GM19463 (cell line): ENCODE data around the gene ELP2.

ENCODE experiments used
- ATAC-seq: cut with Tn5 transposase; IDR thresholded peaks from one replicate; pipeline ENCODE4 v1.9.1; 2021; ENCODE audit warnings: mild to moderate bottlenecking, moderate library complexity; ENCODE audit not compliant: unreplicated experiment

ELP2 gene

DNA sequence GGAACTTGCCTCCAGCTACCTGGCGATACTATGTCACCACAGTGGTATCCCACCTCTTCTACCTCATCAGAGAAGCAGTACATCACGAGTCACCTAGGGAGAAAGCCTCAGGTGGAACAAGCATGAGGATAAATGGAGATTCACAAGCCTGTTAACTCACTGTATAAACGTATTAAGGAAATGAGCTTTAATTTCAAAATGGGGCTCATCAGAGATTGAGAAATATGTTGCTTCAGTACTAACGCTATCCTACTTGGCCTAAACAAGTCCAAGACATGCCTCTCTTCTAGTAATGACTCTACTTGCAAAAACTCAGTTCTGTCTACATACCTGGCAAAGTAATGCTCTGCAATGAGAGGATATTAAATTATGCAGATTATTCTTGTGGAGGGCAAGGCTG is 4.9 kb upstream of the ELP2 start:
- ATAC-seq = no peak

DNA sequence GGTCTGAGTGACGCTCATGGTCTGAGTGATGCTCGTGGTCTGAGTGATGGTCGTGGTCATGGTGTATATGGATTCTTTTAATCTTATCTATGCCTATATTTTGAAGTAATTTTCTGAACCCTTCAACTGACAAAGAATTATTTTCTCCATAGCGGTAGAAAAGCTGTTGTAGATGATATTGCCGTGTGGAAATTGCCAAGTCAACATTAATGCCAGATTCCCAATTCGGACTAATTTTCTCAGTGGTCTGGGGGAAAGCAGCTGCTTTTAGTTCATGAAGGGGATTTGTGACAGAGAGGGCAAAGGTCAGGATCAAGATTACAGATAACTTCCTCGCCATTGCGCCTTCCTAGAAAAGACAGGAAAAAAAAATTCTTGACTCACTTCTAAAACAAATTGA is 3.0 kb upstream of the ELP2 start:
- ATAC-seq = no peak

DNA sequence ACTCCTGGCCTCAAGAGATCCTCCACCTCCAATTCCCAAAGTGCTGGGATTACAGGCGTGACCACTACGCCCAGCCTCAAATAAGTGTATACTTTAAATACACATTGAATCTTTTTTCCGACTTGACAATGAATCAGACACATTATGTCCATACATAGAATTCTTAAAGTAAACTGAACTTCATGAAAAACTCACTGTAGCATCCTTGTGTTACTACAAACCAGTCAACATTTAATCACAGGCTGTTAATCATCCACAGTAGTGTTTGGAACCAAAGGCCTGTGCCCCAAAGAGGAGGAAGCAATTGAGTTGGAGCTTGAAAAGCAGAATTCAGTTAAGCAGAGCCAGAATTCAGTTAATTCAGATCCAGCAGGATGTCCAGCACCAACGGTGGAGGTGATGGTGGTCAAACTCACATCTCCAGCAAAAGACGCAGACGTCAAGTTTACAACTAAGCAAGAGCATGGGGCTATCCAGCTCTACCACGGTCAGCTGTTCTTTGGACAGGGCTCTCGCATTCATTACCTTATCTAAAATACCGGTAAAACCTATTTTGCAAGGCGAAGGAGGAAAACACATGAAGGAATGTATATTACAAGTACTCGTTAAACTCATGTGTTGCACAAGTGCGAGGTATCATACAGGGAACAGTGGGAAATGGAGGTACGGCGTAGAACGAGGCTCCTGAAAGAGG is 1.7 kb upstream of the ELP2 start:
- no peak for ATAC-seq

DNA sequence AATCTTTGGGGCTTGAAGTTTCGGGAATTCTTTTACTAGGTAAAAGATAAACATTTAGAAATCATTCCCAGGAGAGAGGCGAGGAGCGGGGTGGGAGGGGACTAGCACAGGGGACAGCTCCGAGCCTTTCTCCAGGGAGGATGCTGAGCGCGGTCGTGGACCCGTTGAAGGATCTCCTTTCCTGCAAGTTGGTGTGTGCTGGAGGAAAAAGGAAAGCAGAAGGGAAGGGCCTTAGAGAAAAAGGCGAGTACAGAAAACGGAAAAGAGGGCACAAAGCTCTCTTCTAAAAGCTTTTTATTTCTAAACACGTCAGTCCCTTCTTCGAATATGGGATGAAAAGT is 1.2 kb upstream of the ELP2 start:
- no peak for ATAC-seq

DNA sequence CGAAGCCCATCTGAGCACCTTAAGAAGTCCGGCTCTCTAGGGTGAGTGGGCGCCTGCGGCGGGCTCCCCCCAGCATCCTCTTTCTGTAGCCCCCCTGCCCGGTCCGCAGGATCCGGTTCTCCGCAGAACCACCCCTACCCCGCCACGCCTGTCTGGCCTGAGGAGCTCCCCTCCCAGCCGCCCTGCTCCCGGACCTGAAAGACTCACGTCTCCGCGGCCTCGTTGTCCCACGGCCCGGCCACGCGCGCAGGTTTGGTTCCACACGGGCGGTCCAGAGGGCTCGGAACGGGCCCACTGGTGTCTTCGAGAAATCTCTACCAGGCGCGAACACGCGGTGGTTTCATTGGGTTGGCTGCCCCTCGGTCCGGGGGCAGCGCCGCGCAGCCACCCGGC is 796 bp upstream of the ELP2 start:
- ATAC-seq = peak; percentile 15

DNA sequence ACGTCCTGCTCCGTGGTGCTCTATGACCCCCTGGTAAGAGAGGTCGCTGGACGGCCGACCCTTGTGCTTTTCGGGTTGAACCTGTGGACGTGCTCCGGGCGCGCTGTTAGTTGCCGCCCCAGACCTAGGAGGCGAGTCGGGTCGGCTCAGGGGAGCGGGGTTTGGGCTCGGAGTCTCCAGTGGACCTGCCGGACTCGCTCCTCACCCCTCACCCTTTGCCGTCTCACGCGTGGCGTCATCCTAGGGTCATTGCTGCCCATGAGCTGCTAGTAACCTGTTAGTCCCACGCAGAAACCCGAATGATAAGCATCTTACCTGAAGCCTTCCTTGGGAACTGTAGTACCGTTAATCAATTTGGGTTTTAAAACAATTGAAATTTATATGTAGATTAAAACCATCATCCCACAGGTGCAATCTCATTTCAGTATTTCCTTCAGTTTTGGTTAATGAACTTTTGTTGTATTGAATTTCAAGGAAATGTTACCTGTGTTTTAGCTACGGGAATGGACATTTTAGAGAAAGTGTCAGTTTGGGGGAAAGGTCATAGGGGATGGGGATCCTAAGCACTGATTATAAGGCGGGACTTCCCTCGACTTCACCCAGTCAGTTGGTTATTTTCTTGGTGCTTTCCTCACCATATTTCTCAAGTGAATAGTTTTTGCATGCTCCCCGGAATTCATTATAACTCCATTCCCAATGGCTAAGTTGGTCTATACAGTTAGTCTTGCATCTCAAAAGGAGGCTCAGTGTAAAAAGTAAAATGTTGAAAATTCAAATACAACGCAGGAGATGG is 536 bp downstream of the ELP2 start:
- peak; percentile 13 for ATAC-seq

DNA sequence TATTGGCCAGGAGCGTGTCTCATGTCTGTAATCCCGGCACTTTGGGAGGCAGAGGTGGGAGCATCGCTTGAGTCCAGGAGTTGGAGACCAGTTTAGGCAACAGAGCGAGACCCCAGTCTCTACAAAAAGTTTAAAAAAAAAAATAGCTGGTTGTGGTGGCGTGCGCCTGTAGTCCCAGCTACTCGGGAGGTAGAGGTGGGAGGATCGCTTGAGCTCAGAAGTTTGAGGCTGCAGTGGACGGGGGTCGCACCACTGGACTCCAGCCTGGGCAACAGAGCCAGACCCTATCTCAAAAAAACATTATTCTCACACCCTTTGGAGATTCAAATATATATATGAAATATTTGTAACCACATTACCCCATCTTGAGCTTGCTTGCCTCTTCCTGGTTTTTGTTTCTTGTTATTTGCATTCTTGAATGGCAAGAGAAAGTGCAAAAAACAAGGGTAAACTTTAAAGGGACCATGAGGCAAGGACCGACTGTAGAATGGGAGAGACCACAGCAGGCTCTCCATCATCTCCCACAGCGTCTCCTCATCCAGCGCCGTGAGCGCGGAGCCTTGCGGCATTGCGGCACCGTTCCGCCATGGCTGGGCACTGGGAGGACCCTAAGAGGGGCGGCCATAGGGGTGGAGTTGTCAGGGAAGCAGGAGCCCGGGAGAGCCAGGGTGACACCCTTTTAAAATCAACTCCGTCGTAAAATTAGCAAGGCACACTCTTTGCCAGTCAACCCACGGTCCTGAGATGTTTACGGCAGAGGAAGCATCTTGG is 1.4 kb downstream of the ELP2 start:
- ATAC-seq = no peak

DNA sequence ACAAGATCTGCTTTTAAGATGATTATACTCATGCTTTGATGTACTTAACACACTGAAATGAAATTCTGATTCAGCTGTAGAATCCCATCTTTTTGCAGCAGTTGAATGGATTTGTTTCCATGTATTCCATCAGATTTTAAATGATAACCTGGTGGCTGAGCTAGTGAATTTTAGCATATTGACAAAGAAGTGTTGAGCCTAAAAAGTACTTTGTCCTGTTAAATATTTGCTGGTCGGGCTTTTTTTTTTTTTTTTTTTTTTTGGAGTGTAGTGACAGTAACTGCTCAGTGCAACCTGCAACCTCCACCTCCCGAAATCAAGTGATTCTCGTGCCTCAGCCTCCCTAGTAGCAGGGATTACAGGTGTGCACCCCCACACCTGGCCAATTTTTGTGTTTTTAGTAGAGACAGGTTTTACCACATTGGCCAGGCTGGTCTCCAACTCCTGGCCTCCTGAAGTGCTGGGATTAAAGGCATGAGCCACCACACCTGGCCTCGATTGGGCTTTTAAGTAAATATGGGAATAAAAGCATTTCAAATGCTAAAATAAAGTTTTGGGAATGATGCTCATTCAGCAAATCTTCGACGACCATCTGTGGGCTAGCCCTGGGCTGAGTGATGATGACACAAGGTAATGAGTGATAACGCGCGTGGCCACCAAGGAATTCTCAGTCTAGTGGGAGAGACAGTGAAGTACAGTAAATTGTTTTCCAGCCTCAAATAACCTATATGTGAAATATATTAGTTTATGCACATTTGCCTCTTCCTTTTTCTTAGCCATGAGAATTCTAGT is 2.2 kb downstream of the ELP2 start:
- ATAC-seq = no peak

DNA sequence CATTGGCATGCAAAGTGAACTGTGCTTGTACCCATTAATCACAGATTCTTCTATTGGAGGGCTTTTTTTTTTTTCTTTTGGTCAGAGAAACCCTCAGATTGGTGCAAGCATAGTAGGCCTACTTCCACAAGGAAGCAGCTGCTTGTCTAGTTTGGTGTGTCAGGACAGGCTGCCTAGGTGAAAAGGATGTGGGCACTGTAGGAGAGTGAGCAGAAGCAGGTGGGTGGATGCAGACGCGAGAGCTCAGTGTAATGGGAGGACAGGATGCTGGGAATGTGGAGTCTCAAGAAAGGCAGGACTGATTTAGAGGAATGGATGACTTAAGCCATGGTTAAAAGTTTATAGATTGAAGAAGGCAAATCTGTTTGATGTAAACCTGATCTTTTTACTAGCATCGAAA is 3.1 kb downstream of the ELP2 start:
- no peak for ATAC-seq

DNA sequence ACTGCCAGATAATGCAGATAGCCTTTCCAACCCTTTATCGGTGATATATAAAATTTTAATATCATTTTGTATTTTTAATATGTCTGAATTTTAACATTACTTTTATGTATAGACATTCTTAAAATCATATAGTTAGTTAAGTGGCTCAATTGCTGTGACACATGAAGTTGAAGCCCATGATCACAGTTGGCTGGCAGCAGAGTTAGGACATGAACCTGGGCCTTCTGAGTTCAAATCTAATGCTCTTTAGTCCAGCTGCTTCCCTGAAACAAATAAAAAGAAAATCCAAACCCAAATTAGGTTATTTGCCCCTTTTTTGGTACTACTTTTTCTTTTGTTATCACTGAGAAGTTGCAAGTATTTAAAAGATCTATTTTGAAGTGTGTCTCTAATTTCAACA is 5.6 kb downstream of the ELP2 start:
- ATAC-seq = no peak

DNA sequence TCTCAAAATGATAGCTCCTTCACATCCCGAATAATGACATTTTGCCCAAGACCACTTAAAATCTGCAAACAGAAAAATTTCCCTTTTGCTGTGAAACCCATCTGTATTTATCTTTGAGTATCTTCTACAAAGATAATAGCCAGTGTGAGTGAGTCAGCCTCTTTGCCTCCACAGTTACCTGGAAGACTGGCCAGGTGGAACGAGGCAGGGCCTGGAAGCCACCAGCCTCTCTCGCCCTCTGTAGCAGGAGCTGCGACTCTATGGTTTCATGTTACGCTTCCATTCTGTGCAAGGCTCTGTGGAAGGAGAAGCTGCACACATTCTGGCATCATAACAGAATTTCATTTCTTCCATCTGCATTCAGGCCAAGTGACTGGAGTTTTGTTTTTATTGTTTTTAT is 9.5 kb downstream of the ELP2 start:
- ATAC-seq = no peak

DNA sequence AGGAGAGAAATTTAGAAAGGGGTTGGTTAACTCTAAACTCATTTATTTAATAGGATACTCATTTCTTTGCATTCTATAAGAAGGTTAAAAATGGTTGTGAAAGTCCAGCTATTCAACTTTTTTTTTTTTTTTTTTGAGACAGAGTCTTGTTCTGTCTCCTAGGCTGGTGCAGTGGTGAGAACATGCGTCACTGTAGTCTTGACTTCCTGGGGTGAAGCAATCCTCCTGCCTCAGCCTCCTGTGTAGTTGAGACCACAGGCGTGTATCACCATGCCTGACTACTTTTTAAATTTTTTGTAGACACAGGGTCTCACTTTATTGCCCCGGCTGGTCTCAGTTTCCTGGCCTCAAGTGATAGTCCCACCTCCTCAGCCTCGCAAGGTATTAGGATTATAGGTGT is 11.9 kb downstream of the ELP2 start:
- no peak for ATAC-seq

DNA sequence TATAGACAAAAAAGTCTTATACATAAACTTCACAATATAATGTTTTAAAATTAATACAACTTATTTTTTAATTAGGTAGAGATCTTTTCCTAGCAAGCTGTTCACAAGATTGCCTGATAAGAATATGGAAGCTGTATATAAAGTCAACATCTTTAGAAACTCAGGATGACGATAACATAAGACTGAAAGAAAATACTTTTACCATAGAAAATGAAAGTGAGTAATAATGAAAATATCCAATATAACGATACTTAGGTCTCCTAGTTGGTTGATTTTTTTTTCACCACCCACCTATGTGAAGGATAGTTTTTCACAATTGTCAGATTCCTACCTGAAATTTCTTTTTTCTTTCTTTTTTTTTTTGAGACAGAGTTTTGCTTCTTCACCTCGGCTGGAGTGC is 13.1 kb downstream of the ELP2 start:
- ATAC-seq = no peak

DNA sequence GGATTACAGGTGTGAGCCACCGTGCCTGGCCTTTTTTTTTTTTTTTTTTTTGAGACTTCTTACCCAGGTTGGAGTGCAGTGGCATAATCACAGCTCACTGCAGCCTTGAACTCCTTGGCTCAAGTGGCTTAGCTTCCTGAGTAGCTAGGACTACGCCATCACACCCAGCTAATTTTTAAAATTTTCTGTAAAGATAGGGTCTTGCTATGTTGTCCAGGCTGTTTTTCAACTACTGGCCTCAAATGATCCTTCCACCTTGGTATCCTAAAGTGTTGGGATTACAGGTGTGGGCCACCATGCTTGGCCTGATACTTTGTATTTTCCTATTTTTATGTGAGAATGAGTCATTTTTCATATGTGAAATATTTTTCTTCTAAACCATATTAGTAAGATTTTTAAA is 13.7 kb downstream of the ELP2 start:
- no peak for ATAC-seq

DNA sequence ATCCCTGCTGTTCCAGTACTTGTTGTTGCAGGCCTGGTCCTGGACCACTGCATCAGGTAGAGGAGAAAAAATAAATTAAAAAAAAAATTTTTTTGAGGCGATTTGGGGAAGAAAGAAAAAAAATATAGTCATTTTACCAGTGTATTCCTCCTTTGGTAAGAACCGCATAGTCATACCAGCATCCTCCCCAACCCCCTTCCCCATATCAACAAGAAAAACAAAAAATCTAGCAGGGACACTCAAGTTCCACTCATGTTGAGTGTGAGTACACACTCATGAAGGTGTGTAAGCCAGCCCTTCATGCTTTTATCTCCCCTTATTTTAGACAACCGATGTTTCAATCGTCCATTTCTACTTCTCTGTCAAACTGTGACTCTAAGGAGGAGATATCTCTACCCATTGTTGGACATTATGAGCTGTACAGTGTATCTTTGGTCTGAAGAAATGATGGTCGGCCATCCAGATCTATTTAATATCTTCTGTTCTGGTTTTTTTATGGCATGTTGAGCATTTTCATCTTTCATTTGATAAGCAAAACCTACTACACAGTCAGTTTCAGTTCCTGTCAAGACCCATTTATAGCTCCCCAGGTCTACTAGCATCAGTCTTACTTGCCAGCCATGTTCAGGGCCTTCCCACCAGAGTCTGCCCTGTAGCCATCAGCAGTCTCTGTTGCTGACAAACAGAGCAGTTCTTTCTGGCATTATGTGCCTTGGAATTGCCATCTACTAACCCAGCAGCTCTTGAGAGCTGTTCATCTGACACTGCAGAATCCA is 20.0 kb downstream of the ELP2 start:
- ATAC-seq = peak; percentile 94

DNA sequence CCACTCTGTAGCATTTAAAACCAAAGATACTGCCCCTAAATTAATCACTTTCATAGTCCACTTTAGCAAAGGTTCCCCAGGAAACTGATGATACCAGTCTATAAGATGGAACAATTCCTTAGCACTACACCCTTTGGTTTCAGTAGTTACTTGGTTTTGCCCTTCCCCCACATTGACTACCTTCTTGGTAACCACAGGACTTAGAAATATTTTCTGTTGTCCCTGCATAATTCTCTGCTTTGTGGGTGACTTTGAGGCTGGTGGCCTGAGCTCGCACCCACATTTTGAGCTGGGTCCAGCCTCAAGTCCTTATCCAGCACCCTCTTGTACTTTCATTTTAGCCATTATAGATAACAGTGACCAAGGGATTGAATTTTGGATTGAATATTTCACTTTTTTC is 23.1 kb downstream of the ELP2 start:
- ATAC-seq = no peak

DNA sequence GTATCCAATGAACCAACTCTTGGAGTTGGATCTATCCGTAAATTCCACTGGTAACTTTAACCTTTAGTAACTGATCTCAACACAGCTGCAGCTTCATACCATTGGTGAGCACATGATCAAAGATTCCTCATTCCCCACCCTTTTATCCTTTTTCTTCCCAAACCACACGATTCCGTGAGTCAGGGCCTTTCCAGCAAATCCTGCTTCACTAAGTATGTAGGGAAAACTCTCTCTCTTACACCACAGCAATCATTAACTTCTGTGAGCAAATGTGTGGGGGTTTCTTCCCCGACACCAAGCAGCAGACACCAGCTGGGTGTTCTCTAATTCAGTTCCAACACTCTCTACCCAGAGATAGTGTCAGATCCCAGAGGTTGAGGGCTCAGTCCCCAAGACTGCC is 23.5 kb downstream of the ELP2 start:
- no peak for ATAC-seq

DNA sequence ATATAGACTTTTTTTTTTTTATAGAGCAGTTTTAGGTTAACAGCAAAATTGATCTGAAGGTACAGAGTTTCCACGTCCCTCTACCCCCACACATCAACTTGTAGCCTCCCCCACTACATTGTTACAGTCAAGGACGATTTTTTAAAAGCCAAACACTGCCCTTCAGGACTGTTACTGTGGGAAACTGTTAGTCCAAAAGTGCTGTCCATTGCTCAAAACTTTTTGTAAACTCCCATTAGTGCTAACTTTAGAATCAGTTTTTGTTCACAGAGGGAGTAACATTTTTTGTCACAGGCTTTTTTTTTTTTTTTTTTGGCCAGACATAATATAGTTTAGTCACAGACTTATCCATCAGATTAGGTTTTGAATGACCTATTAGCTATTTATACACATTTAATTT is 24.1 kb downstream of the ELP2 start:
- no peak for ATAC-seq

DNA sequence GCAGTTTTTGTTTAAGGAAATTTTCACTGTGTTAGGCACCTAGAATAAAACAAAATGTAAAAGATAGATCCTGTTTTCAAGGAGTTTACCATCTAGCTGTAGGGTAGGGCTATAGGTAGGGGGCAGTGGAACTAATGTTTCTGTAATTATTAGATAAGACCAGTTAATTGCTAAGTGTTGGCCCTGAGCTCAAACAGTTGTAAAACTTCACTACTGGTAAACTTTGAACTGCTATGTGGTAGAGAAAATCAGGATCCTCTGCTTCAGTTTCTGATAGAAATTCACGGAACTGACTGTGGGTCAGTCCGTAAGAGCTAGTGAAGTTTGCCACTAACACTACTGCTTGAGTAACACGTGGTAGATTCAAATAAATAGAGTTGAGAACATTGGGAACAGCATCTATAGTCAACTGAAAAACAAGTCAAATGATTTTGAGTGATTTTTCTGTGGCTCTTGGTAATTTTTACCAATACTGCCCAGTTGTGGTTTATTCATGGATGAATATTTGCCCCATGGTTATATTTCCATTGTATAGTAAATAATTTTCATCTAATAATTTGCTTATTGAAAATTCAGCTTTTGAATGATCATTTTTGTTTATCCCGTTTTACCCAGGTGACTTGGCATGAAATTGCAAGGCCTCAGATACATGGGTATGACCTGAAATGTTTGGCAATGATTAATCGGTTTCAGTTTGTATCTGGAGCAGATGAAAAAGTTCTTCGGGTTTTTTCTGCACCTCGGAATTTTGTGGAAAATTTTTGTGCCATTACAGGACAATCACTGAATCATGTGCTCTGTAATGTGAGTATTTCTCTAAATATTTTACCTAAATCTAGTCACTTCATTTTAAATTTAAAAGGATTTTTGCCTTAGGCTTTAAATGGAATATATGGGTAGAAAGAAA is 26.4 kb downstream of the ELP2 start:
- no peak for ATAC-seq

DNA sequence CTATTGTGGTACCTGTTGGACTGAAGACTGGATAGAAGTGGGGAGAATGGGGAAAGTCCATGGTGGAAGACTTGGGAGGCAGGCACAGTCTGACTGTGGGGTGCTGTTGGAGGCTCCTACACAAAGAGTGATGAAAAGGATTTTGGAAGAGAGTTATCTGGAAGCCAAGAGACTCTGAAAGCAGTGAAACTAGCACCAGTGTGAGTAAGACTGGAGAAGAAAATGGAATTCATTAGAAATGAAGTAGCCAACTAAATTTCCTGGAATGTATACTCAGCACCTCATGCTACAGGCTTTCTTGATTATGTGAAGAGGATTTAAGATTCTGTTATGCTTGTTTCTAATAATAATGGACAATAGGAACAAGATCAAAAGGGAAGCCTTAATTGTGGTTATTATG is 27.7 kb downstream of the ELP2 start:
- no peak for ATAC-seq
